Upper lobe of right lung (tissue), 1 donor: Measurements from ENCODE around the gene IL21R. TPM values are rescaled to one million over a fixed set of nuclear protein-coding genes. Genes with fewer than 3 reads are reported as not detected.
A peak's percentile ranks its signal among the peaks of the same experiment; 100 is the strongest.

Source experiments
- ATAC-seq: fragments of 200-7000 bp; cut with Tn5 transposase; one replicate; pipeline ENCODE4 v1.9.1; 2020; ENCODE audit warnings: mild to moderate bottlenecking, moderate library complexity
- DNase-seq: peaks from one replicate; pipeline ENCODE4 v3.0.0-alpha.2; 2020
- H3K27ac ChIP-seq: fragments of 200-600 bp; one replicate; pipeline ENCODE4 v1.8.0; 2022
- H3K27me3 ChIP-seq: fragments of 200-600 bp; one replicate; pipeline ENCODE4 v1.8.0; 2022; ENCODE audit warnings: mild to moderate bottlenecking
- H3K36me3 ChIP-seq: fragments of 200-600 bp; one replicate; pipeline ENCODE4 v1.8.0; 2022
- H3K4me1 ChIP-seq: fragments of 200-600 bp; one replicate; pipeline ENCODE4 v1.8.0; 2022
- H3K4me3 ChIP-seq: fragments of 200-600 bp; one replicate; pipeline ENCODE4 v1.8.0; 2022; ENCODE audit warnings: mild to moderate bottlenecking
- H3K9me3 ChIP-seq: fragments of 200-600 bp; one replicate; pipeline ENCODE4 v1.8.0; 2022
- CTCF ChIP-seq: fragments of 200-600 bp; IDR thresholded peaks from one replicate; pipeline ENCODE4 v1.8.0; 2022; ENCODE audit warnings: antibody characterized with exemption
- intact Hi-C: fragments of 100-400 bp; cut with DNase I; formaldehyde crosslinking; loops from one replicate; pipeline ENCODE4 v1.11.0; 2022
- total RNA-seq: library from RNA; stranded (reverse); fragmentation: NEBNext Ultra II Directional; extraction: Animal tissue kit (Norgen Biotek cat#: 25700); gene quantifications from one replicate; pipeline ENCODE4 v1.2.1, GENCODE V29; 2021
- donor health status: DM: no; HTN: yes; CAD: no; lungs with severe emphysema.

The IL21R gene
- total RNA-seq, 1 donor from 2014 or later: 3.9 TPM

DNA sequence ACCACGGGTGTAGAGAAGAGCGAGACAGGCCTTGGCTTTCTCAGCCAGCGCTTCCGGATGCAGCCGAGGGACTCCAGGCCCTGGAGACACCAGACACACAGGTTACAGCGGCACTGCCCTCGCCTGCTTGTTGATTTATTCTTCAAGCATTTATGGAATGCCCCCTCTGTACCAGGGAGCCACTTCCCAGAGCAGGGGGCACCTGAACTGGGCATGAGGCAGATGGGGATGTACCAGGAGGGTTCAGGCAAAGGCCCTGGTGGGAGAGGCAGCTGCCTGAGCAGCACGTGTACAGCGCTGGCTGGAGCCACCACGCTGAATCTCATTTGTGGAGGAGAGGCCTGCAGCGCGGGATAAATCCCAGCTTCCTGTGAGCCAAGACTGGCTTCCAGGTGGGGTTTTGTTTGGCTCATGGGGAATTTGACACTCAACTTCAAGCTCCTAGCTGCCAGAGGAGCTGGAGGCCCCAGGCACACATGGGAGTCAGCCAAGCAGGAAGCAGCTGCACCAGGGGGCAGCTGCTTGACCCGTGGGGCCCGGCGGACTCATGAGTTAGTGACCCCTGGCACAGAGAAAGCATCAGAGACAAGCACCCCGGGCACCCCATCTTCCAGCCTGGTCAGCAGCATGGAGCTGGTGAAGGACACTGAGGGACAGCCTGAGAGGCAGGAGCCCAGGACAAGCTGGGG lies 59.7 kb downstream of the IL21R start:
- DNase-seq: no peak

GRCh38 chr16:27462200-27462845 lies 60.3 kb downstream of the IL21R start:
- Histone ChIP-seq H3K36me3 (peaks cover 75% of the 10 kb centered on the region), H3K27me3 (no peaks in the 10 kb centered on the region), H3K4me3 (no peak overlapping the region), H3K27ac (no peak overlapping the region), H3K4me1 (peaks cover under 1% of the 10 kb centered on the region), H3K9me3 (no peaks in the 10 kb centered on the region)
- intact Hi-C loops: no loop called here
- no peak for DNase-seq
- no peak for TF ChIP-seq CTCF
- no peak for ATAC-seq

More for the DNA sequence above, 59.7 kb downstream of the IL21R start:
- no peak for TF ChIP-seq CTCF
- H3K27me3 ChIP-seq: no peaks in the 10 kb centered on the region
- intact Hi-C loops: no loop called here
- H3K27ac ChIP-seq: peak overlapping the region; percentile 3
- ATAC-seq: no peak
- no peaks in the 10 kb centered on the region for H3K9me3 ChIP-seq
- H3K4me3 ChIP-seq: no peak overlapping the region
- H3K36me3 ChIP-seq: peaks cover 68% of the 10 kb centered on the region
- H3K4me1 ChIP-seq: peaks cover 6% of the 10 kb centered on the region

DNA sequence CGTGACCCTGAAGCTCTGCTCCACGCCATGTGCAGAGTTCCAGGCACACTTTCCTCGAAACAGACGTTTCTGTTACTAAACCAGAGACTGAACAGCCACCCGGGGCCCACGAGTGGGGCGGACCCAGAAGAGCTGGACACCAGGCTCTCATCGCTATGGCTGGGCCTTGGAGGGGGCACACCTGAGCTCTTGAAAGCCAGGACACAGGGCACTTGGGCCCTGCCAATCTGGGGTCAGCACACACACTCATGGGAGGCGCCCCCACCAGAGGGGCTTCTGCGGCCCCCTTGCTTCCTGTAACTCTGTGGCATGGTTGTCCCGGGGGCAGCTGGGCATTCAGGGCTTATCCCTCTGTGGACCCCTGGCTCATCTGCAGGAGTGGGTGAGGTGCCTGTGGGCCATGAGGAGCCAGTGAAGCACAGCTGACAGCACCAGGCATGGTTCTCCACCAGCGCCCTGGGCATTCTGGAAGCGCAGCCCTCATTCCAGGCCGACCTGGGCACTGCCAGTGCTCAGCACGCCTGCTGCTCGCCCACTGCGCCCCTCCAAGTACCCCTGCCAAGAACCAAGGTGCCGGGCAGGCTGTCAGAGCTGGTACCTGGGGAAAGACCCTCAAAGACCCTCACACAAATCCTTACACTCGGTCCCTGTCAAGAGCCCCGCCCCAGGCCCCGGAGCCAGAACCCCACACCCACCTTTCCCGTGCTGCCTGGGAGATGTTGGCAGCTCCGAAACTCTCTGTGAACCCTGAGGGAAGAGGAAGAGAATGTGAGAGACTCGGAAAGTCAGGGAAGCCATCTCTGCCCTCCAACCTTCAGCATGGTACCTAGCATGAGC lies 61.1 kb downstream of the IL21R start:
- H3K4me3 ChIP-seq: no peak overlapping the region
- H3K36me3 ChIP-seq: peaks cover 82% of the 10 kb centered on the region
- H3K27ac ChIP-seq: no peak overlapping the region
- no peaks in the 10 kb centered on the region for H3K27me3 ChIP-seq
- H3K4me1 ChIP-seq: no peaks in the 10 kb centered on the region
- intact Hi-C loops: no loop called here
- TF ChIP-seq CTCF: no peak
- DNase-seq (no peak), ATAC-seq (no peak)
- no peaks in the 10 kb centered on the region for H3K9me3 ChIP-seq

GRCh38 chr16:27463741-27464591 lies 62.0 kb downstream of the IL21R start:
- Histone ChIP-seq H3K4me3 (no peak overlapping the region), H3K9me3 (no peaks in the 10 kb centered on the region), H3K27ac (no peak overlapping the region), H3K36me3 (peaks cover 91% of the 10 kb centered on the region), H3K27me3 (no peaks in the 10 kb centered on the region), H3K4me1 (no peaks in the 10 kb centered on the region)
- TF ChIP-seq CTCF: no peak
- ATAC-seq: no peak
- DNase-seq: no peak
- intact Hi-C loops: no loop called here
